PFSK-1 (cell line): Measurements from ENCODE around the gene PLEKHM3.

ENCODE experiments used
- POLR2AphosphoS5 ChIP-seq: IDR thresholded peaks from 2 replicates; pipeline ENCODE4 v1.6.1; 2012; ENCODE audit warnings: low read depth, mild to moderate bottlenecking, control low read depth, low read length, moderate library complexity
- TAF1 ChIP-seq: IDR thresholded peaks from 2 replicates; pipeline ENCODE4 v1.6.1; 2012; ENCODE audit warnings: low read length, control low read depth, borderline replicate concordance; ENCODE audit not compliant: insufficient read depth

GRCh38 chr2:207847098-207847806 lies 178.1 kb downstream of the PLEKHM3 start:
- no peak for TF ChIP-seq TAF1
- no peak for TF ChIP-seq POLR2AphosphoS5
